Measurements from ENCODE around the gene HOMER3. TPM values are rescaled to one million over a fixed set of nuclear protein-coding genes. Genes with fewer than 3 reads are reported as not detected.

The HOMER3 gene
- total and polyA plus RNA-seq, 9 donors = 7.8 to 29.2 (median 18.6) TPM

GRCh38 chr19:18975869-18976268 is 34.9 kb upstream of the HOMER3 start:
- intact Hi-C loops (cut with DNase I) = no loop called here
- H3K27me3 ChIP-seq = no peaks in the 10 kb centered on the region
- H3K36me3 ChIP-seq = no peaks in the 10 kb centered on the region
- peaks cover 5% of the 10 kb centered on the region for H3K4me1 ChIP-seq (ENCODE audit: insufficient read depth)
- no peaks in the 10 kb centered on the region for H3K9me3 ChIP-seq
- no peak overlapping the region for H3K27ac ChIP-seq
- H3K4me3 ChIP-seq = no peak overlapping the region
- DNase-seq = no peak
- 85 to 86% (median 86%) methylated on average over 10 of the region's 10 CpGs for WGBS, 3 donors
- no peak for TF ChIP-seq CTCF (IDR thresholded peaks at IDR 0.05)
- no peak for TF ChIP-seq EP300 (IDR thresholded peaks at IDR 0.05)
- TF ChIP-seq POLR2A (IDR thresholded peaks at IDR 0.05) = no peak

GRCh38 chr19:18975011-18975410 is 34.0 kb upstream of the HOMER3 start:
- TF ChIP-seq POLR2A (IDR thresholded peaks at IDR 0.05) (no peak), CTCF (IDR thresholded peaks at IDR 0.05) (no peak), EP300 (IDR thresholded peaks at IDR 0.05) (no peak)
- Histone ChIP-seq H3K9me3 (no peaks in the 10 kb centered on the region), H3K4me3 (no peak overlapping the region), H3K27ac (no peak overlapping the region), H3K36me3 (no peaks in the 10 kb centered on the region), H3K4me1 (ENCODE audit: insufficient read depth) (peaks cover 5% of the 10 kb centered on the region), H3K27me3 (no peaks in the 10 kb centered on the region)
- WGBS, 3 donors = 92 to 94% (median 94%) methylated on average over 3 of the region's 3 CpGs
- intact Hi-C loops (cut with DNase I) = no loop called here
- DNase-seq = no peak

- TF ChIP-seq POLR2A (IDR thresholded peaks at IDR 0.05) (no peak), CTCF (IDR thresholded peaks at IDR 0.05) (no peak), EP300 (IDR thresholded peaks at IDR 0.05) (no peak)
- no peak overlapping the region for H3K4me3 ChIP-seq
- H3K9me3 ChIP-seq = no peaks in the 10 kb centered on the region
- no peaks in the 10 kb centered on the region for H3K27me3 ChIP-seq
- H3K36me3 ChIP-seq = no peaks in the 10 kb centered on the region
- DNase-seq = no peak
- 76 to 79% (median 78%) methylated on average over 5 of the region's 5 CpGs for WGBS, 3 donors
- no peak overlapping the region for H3K27ac ChIP-seq
- intact Hi-C loops (cut with DNase I) = no loop called here
- peaks cover 5% of the 10 kb centered on the region for H3K4me1 ChIP-seq (ENCODE audit: insufficient read depth)
Measured at GRCh38 chr19:18972851-18973250, 31.8 kb upstream of the HOMER3 start.

- Histone ChIP-seq H3K27ac (no peak overlapping the region), H3K9me3 (no peaks in the 10 kb centered on the region), H3K36me3 (no peaks in the 10 kb centered on the region), H3K4me3 (no peak overlapping the region), H3K4me1 (ENCODE audit: insufficient read depth) (peaks cover 5% of the 10 kb centered on the region), H3K27me3 (no peaks in the 10 kb centered on the region)
- TF ChIP-seq POLR2A (IDR thresholded peaks at IDR 0.05) (no peak), EP300 (IDR thresholded peaks at IDR 0.05) (no peak), CTCF (IDR thresholded peaks at IDR 0.05) (no peak)
- DNase-seq = no peak
- 4 to 12% (median 8%) methylated on average over 12 of the region's 12 CpGs for WGBS, 3 donors
- intact Hi-C loops (cut with DNase I) = no loop called here
Measured at GRCh38 chr19:18972301-18972811, 31.3 kb upstream of the HOMER3 start.

Measured in ovary (tissue), 9 donors.